Measurements from ENCODE around the gene PNCK.
"Not testable (repeated sequence)": the region's sequence is repeated elsewhere in the genome, so short reads cannot be mapped to it uniquely, and the experiment has no call there.

PNCK gene

GRCh38 chrX:153685751-153686696, 12.4 kb upstream of the PNCK start:
- CTCF ChIA-PET, result interaction anchor here (0.6 to 2.4 kb wide), 5 partner anchors 17 to 719 kb away, joined by 3 to 16 read pairs (median 7); no protein-coding TSS in a partner anchor

DNA sequence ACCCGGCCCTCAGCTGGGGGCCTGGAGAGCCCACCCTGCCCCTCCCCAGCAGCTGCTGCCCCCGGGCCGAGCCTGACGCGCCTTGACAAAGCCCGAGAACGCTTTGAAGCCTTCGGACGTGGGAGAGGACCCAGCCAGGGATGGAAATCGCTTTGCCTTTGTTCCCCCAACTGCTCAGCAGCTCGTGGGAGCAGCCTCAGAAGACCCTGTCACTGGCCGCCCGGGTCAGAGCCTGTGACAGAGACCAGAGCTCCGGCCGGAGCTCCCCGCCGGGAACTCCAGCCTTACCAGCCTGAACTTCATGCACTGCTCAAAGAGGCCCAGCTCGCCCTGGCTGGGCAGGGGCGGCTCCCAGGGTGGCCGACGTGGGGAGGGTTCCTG, 11.5 kb upstream of the PNCK start:
- POLR2A ChIA-PET, result no interaction called here
- DNase-seq (ENCODE audit: extremely low spot score), result no peak
- no peak for TF ChIP-seq FOXM1 (IDR thresholded peaks at IDR 0.05; ENCODE audit: borderline replicate concordance)
- no peak for TF ChIP-seq TARDBP (IDR thresholded peaks at IDR 0.05)
- TF ChIP-seq LEF1 (IDR thresholded peaks at IDR 0.05; ENCODE audit: borderline replicate concordance), result no peak
- no peak for TF ChIP-seq SP1 (IDR thresholded peaks at IDR 0.05)
- no peak for TF ChIP-seq ZNF384 (IDR thresholded peaks at IDR 0.05)
- CTCF ChIA-PET, result interaction anchor here (2.3 to 2.4 kb wide), 2 partner anchors 16 to 23 kb away, joined by 11 to 13 read pairs; no protein-coding TSS in a partner anchor

More at GRCh38 chrX:153685751-153686696, 12.4 kb upstream of the PNCK start:
- no peak for DNase-seq (ENCODE audit: extremely low spot score)
- POLR2A ChIA-PET, result no interaction called here
- no peak for TF ChIP-seq HDGF (IDR thresholded peaks at IDR 0.05; ENCODE audit: borderline replicate concordance)
- TF ChIP-seq TARDBP (IDR thresholded peaks at IDR 0.05), result no peak
- TF ChIP-seq LEF1 (IDR thresholded peaks at IDR 0.05; ENCODE audit: borderline replicate concordance), result no peak
- TF ChIP-seq ELF4 (IDR thresholded peaks at IDR 0.05), result no peak
- no peak for TF ChIP-seq SP1 (IDR thresholded peaks at IDR 0.05)

- no peak for DNase-seq (ENCODE audit: extremely low spot score)
- ChIA-PET CTCF (interaction anchor here (0.7 to 2.4 kb wide), 4 partner anchors 16 to 454 kb away, joined by 3 to 13 read pairs (median 8); no protein-coding TSS in a partner anchor), POLR2A (no interaction called here)
- TF ChIP-seq SUZ12 (IDR thresholded peaks at IDR 0.05), result no peak
- TF ChIP-seq HDGF (IDR thresholded peaks at IDR 0.05; ENCODE audit: borderline replicate concordance), result no peak
- TF ChIP-seq FOXM1 (IDR thresholded peaks at IDR 0.05; ENCODE audit: borderline replicate concordance), result no peak
- TF ChIP-seq FOXK2 (IDR thresholded peaks at IDR 0.05), result no peak
- no peak for TF ChIP-seq LEF1 (IDR thresholded peaks at IDR 0.05; ENCODE audit: borderline replicate concordance)
- TF ChIP-seq SP1 (IDR thresholded peaks at IDR 0.05), result no peak
- no peak for TF ChIP-seq NFRKB (IDR thresholded peaks at IDR 0.05)
- no peak for TF ChIP-seq L3MBTL2 (conservative IDR thresholded peaks at IDR 0.05)
- TF ChIP-seq ARNT (IDR thresholded peaks at IDR 0.05), result no peak
- TF ChIP-seq, protein P1, sequence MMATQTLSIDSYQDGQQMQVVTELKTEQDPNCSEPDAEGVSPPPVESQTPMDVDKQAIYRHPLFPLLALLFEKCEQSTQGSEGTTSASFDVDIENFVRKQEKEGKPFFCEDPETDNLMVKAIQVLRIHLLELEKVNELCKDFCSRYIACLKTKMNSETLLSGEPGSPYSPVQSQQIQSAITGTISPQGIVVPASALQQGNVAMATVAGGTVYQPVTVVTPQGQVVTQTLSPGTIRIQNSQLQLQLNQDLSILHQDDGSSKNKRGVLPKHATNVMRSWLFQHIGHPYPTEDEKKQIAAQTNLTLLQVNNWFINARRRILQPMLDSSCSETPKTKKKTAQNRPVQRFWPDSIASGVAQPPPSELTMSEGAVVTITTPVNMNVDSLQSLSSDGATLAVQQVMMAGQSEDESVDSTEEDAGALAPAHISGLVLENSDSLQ (IDR thresholded peaks at IDR 0.05), result no peak
- no peak for TF ChIP-seq ZNF384 (IDR thresholded peaks at IDR 0.05)
- no peak for TF ChIP-seq FOXA1 (IDR thresholded peaks at IDR 0.05)
- no peak for TF ChIP-seq ELF4 (IDR thresholded peaks at IDR 0.05)
- no peak for TF ChIP-seq CTBP1 (IDR thresholded peaks at IDR 0.05; ENCODE audit: borderline replicate concordance)
- TF ChIP-seq TARDBP (IDR thresholded peaks at IDR 0.05), result no peak
- no peak for TF ChIP-seq BHLHE40 (IDR thresholded peaks at IDR 0.05; ENCODE audit: borderline replicate concordance)
Observed at GRCh38 chrX:153684467-153685155, 11.0 kb upstream of the PNCK start.

DNA sequence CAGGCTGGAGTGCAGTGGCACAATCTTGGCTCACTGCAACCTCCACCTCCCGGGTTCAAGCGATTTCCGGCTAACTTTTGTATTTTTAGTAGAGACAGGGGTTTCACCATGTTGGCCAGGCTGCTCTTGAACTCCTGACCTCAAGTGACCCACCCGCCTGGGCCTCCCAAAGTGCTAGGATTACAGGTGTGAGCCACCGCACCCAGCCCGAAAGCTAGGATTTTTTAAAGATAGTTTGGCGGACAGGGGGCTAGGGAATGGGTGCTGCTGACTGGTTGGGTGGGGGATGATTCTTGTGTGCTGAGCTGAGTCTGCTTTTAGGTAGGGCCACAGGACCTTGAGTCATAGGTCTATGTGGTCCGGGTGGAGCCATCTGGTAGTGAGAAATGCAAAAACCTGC, 9.9 kb upstream of the PNCK start:
- CTCF ChIA-PET, result interaction anchor here (1.4 to 2.4 kb wide), 3 partner anchors 14 to 144 kb away, joined by 4 to 13 read pairs (median 11); no protein-coding TSS in a partner anchor
- POLR2A ChIA-PET; DNase-seq (ENCODE audit: extremely low spot score): not testable (repeated sequence)

DNA sequence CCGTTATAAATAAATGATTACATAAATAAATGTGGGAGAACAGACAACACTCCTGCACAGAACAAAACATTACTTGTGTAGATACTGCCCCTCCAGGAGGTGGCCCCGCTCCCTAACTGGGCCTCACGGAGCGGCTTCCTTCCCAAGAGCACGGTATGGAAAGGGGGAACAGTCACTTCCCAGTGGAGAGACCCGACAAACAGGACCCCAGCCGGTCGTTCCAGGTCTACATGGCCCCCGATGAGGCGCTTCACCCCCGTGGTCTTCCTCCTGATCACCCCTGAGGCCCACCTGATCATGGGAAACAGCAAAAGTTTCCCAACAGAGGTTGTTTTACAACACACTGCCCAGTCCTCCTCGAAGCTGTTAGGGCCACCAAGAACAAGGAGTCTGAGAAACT, 7.6 kb upstream of the PNCK start:
- TF ChIP-seq NFRKB (IDR thresholded peaks at IDR 0.05), result no peak
- TF ChIP-seq ARNT (IDR thresholded peaks at IDR 0.05), result no peak
- TF ChIP-seq, protein P1 (IDR thresholded peaks at IDR 0.05), result no peak
- TF ChIP-seq CTBP1 (IDR thresholded peaks at IDR 0.05; ENCODE audit: borderline replicate concordance), result no peak
- no peak for TF ChIP-seq SUZ12 (IDR thresholded peaks at IDR 0.05)
- TF ChIP-seq FOXM1 (IDR thresholded peaks at IDR 0.05; ENCODE audit: borderline replicate concordance), result no peak
- ChIA-PET POLR2A (no interaction called here), CTCF (no interaction called here)
- no peak for DNase-seq (ENCODE audit: extremely low spot score)

DNA sequence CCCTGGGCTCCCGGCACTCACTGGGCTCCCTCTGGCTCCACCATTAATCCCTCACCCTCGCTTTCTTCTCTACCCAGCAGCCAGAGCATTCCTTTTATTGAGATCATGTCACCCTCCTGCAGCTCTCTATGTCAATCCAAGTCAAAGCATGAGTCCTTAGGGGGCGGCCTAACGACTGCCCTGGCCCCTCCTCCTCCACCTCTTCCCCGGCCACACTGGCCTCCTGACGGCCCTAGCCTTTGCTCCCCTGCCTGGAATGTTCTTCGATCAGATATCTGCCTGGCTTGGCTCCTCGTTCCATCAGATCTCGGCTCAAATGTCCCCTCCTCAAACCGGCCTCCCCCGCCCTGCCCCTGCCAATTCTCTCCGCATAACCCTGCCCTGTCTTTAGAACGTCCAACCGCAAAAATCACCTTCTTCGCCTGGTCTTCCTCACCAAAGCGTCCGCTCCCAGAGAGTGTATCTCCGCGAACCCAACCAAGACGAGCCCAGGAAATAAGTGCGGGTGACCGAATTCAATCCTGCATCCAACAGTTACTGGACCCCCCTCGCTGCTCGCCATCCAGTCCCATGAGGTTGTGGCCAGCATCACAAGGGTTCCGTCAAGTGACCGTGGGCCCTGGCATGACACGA, 722 bp upstream of the PNCK start:
- ChIA-PET CTCF (interaction anchor here (0.8 kb wide), 1 partner anchor 642 kb away, joined by 3 read pairs; no protein-coding TSS in a partner anchor), POLR2A (no interaction called here)
- TF ChIP-seq SP1 (IDR thresholded peaks at IDR 0.05), result no peak
- TF ChIP-seq NFRKB (IDR thresholded peaks at IDR 0.05), result no peak
- TF ChIP-seq ZNF384 (IDR thresholded peaks at IDR 0.05), result no peak
- TF ChIP-seq TARDBP (IDR thresholded peaks at IDR 0.05), result no peak
- TF ChIP-seq HDGF (IDR thresholded peaks at IDR 0.05; ENCODE audit: borderline replicate concordance), result no peak
- TF ChIP-seq, protein P1 (IDR thresholded peaks at IDR 0.05), result no peak
- TF ChIP-seq BHLHE40 (IDR thresholded peaks at IDR 0.05; ENCODE audit: borderline replicate concordance), result no peak
- TF ChIP-seq FOXA1 (IDR thresholded peaks at IDR 0.05), result no peak
- no peak for TF ChIP-seq CTBP1 (IDR thresholded peaks at IDR 0.05; ENCODE audit: borderline replicate concordance)
- no peak for TF ChIP-seq FOXK2 (IDR thresholded peaks at IDR 0.05)
- no peak for TF ChIP-seq ARNT (IDR thresholded peaks at IDR 0.05)
- TF ChIP-seq SUZ12 (IDR thresholded peaks at IDR 0.05), result no peak
- no peak for TF ChIP-seq FOXM1 (IDR thresholded peaks at IDR 0.05; ENCODE audit: borderline replicate concordance)
- TF ChIP-seq LEF1 (IDR thresholded peaks at IDR 0.05; ENCODE audit: borderline replicate concordance), result no peak
- TF ChIP-seq L3MBTL2 (conservative IDR thresholded peaks at IDR 0.05), result no peak
- TF ChIP-seq ELF4 (IDR thresholded peaks at IDR 0.05), result no peak
- no peak for DNase-seq (ENCODE audit: extremely low spot score)
